ENCODE results near the gene HAO2.
"Not testable (repeated sequence)": the region's sequence is repeated elsewhere in the genome, so short reads cannot be mapped to it uniquely, and the experiment has no call there.

HAO2 gene

DNA sequence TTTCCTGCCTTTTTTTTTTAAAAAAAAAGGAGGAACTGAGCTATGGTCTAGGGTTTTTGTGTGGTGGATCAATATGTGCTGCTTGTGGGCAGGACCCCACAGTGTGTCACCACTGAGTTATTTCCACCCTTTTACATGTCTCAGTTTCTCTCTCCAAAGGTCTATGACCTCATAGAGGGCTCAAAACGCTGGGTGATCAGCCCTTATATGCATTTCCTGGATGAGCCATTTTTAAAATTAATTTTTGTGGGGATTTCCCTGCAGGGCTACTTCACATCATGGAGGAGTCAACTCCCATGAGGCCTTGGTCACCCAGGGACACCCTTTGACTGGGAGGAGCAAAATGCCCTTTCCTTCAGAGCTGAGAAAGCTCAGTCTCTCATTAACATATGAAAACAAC, 20.7 kb upstream of the HAO2 start:
- peak; percentile 30 for DNase-seq

DNA sequence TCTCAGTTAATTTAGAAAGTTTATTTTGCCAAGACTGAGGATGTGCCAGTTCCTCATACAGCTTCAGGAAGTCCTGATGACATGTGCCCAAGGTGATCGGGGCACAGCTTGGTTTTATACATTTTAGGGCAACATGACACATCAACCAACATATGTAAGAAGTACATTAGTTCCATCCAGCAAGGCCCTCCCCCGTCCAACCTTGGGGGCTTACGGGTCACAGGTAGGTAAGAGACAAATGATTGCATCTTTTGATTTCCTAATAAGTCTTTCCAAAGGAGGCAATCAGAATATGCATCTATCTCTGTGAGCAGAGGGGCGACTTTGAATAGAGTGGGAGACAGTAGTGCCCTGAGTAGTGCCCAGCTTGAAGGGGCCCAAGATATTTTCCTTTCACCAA, 19.6 kb upstream of the HAO2 start:
- DNase-seq: no peak

DNA sequence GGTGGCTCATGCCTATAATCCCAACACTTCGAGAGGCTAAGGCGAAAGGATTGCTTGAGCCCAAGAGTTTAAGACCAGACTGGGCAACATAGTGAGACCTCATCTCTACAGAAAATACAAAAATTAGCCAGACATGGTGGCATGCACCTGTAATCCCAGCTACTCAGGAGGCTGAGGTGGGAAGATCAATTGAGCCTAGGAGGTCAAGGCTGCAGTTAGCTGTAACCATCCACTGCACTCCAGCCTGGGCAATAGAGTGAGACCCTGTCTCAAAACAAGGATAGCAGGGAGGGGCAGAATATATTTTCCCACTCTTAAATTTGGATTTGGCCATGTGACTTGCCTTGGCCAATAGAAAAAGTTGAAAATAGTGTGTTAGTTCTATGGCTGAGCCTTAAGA, 17.7 kb upstream of the HAO2 start:
- DNase-seq: not testable (repeated sequence)

DNA sequence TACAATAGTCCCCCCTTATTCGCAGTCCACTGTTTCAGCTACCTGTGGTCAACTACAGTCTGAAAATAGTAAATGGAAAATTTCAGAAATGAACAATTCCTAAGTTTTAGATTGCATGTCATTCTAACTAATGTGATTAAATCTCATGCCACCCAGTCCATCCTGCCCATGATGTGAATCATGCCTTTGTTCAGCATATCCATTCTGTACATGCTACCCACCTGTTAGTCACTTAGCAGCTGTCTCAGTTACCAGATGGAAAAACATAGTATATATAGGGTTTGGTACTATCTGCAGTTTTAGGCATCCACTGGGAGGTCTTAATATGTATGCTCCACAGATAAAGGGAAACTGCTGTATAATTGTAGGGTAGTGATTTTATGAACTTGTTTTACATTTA, 16.6 kb upstream of the HAO2 start:
- no peak for DNase-seq

DNA sequence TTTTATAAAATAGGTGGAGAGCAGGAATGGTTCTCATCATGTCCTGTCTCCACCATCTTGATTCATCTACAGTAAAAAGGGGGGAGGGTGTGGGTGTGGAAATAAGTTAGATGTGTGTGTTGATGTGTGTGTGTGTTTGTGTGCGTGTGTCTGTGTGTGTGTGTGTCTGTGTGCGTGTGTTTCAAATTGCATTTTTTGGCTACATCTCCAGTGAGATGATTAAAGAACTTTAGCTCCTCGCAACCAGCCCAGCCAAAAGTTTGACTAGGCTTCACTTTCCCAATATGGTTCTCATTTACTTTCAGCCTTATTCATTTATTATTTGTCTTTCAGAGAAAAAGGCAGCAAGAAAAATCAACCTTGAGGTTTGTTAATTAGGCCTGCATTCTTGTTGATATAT, 14.7 kb upstream of the HAO2 start:
- no peak for DNase-seq

DNA sequence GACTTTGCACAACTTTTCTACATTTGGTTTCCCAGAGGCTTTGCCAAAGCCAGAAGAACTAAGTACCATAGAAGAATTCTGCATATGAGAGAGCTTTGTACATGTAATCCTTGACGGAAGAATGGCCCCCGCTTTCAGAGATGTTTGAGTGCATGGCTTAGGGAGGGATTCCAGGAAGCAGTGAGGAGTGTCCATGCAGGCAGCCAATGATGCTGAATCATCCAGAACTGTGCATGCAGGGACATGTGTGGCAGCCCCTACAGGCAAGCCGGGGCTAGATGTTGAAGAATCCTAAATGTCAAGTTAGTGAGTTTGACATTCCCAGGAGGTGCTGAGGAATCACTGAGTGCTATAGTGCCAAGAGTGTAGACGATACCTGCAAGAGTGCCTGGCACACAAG, 9.9 kb upstream of the HAO2 start:
- no peak for DNase-seq

DNA sequence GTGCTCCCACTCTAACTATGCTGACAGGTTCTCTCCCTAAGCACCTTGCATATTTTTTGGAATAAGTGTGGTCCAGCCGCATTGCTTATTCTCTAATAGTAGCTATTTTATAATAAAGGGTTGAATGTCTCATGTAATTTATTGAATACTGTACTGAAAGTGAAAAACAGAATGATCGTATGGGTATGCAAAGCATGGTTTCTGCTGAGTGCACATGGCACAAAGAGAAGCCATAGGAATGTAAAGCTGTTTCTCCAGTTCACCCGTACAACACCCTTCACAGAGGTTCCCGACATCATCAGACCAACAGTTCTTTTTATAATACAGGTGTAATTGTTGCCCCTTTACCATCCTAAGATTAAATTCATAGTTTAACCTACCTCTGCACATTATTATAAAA, 8.9 kb upstream of the HAO2 start:
- no peak for DNase-seq

DNA sequence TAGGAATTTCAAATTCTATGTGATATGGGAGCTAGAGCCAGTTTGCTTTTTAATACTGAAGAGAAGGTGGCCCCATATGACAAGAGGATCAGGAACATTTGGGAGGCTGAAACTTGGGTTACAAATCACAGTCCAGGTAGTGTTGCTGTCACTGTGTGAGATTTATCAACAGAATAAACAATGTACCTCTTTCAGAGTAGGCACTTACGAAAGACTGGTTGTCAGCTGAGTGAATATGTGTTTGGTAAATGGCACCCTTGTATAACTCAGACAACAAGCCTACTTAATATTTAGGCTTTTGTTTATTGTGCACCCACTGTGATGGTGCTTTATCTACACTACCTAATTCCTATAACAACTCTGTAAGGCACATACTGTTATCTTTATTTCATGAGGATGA, 7.4 kb upstream of the HAO2 start:
- DNase-seq: no peak

DNA sequence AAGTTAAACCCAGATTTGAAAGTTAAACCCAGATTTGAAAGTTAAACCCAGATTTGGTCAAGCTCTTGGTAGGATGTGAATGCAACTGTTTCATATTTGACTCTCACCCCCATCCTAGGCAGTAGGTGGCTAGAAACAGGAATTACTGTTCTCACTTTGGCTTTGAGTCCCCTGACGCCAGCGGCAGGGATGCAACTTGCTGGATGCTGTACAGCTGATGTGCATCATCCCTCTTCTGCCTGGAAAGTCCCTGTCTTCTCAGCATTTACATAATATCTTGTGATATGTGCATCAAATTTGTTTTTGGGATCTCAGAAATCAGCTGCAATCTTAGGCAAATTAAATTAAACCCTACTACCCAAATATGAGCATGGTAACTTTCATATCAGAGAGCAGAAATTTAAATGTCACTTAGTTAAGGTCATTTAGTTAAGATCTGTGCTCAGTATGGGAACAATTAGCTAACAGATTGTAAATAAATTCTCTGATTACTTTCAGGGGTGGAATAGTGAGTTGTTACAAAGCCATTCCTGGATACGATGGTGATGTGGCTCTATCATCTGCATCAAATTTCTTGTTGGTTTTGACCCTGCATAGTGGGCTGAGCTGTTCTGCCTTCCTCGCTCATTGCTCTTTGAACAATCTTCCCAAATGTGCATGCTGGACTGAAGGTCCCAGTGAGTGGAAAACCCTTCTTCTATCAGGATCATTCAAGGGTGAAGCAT, 6.8 kb upstream of the HAO2 start:
- no peak for DNase-seq

DNA sequence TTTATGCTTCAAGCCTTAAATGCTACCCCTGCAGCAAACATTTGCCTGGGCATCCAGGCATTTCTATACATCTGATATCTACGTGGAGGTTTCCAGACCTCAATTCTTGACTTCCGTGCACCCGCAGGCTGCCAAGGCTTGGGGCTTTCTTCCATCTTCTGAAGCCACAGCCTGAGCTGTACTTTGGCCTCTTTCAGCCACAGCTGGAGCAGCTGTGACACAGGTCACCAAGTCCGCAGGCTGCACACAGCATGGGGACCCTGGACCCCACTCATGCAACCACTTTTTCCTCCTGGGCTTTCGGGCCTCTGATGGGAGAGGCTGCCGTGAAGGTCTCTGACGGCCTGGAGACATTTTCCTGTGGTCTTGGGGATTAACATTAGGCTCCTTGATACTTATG, 5.4 kb upstream of the HAO2 start:
- no peak for DNase-seq

DNA sequence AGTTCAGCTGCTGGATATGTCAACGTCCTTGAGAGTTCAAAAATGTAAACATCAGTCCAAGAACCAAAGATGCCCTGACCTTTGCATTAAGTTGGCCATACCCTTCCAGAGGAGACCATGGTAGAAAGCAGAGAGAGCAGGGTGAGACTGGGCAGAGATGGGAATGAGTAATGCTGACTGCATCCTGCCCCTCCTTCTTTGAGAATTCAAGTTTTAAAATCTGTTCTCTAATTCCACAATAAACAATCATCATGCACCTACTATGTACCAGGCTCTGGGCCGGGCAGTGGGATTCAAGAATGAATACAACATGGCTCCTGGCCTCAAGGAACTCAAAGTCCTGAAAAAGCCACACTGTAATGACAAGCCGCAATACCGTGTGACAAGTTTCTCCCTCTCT, 3.9 kb upstream of the HAO2 start:
- DNase-seq: no peak

DNA sequence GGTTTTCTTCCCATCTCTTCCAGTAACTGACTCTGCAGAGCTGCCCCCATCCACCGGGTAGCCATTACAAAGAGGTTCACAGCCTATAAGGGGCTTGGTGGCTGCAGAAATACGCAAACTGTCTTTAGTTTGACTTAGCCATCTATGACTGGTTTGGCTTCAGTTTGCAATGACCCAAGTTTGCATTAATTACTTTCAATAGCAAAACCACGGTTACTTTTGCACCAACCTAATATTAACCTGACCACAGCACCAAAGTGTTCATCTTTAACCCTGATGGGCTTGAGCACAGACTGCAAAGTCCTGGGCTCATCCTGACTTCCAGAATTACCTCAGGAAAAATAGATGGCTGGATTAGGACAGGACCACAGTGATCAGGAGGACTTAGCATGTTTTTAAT, 2.2 kb upstream of the HAO2 start:
- DNase-seq: no peak

DNA sequence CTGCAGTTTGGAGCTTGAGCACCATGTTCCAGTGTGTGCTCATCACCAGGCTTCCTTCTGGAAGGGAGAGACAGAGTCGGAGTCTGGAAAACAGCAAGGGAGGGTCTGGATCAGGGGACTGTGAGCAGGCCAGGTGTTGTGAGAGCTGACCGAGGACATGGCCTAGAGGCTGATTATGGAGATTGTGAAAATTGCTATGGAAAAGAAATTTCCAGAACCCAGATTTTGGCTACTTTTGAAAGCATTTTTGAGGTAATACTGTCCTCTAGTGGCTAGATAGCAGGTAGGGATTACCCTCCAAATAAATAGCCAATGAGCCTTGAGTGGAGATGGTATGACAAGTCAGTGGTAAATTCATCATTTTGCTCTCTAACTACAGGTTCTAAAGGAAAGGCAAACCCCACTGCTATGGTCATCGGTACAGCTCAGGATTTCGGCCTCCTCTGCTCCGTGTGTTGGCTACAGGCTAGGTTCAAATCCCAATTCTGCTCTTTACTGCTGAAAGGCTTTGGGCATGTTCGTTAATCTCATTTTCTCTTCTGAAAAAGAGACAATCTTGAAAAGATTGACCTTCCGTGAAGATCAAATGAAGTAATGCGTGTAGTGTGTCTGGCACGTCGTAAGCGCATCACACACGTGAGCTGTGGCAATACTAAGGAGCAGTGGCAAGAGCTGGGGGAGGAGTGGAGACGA, 1.0 kb upstream of the HAO2 start:
- peak; percentile 7 for DNase-seq

DNA sequence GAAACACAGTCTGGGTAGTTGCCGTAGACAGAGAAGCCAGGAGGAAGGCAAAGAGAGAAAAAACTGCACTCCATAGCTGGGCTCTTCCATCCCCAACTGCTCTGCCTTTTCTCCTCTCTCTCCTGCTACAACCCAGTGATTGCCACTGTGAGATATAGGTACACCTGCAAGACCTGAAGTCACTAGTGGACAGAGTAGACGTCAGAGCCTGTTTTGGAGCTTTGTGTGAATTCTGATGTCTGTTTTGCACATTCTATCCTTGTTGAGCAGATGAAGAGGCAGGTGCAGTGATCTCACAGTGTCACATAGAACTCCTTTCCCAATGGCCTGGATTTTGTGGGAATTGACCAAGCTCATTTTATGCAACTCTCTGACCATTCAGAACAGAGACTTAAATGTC, 2.2 kb downstream of the HAO2 start:
- DNase-seq: no peak

DNA sequence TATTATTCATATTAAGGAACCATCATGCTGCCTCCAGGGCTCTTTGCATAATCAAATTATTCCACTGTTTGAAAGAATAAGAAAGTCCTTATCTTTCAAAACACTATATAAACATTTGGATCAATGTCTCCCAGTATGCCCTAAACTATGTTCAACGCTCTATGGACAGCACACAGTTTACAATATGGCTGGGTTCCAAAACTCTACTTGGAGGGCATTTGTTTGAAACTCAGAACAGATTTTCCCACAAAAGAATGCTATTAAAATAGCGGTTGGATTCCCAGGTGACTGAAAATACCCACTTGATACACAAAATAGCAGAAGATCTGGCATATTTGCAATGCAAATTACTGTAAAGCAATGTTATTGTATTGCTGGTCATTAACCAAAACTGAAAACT, 3.2 kb downstream of the HAO2 start:
- no peak for DNase-seq

DNA sequence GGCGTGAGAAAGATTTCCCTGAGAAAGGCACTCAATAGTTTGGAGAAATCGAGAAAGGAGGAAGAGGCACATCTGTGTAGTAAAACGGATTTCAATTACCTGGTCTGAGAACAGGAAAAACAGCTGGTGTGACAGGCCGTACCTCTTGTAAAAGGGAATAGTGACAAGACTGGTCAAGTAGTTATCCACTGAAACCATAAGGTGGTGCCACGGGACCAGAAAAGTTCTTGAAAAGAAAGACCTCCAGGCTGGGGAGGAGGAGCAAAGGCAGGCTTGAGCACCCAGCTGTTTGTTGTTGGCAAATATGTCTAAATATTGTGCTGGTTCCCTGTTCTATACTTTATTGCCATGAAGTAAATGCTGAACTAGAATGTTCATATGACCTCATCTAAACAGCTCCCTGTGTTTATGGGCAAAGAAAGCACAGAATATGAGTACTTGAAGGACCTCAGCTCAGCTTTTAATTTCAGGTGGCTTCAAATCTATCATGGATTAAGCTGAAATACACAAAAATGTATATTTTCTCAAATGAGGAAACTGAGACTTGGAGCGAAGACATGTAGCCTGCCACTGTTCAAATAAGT, 4.0 kb downstream of the HAO2 start:
- no peak for DNase-seq

DNA sequence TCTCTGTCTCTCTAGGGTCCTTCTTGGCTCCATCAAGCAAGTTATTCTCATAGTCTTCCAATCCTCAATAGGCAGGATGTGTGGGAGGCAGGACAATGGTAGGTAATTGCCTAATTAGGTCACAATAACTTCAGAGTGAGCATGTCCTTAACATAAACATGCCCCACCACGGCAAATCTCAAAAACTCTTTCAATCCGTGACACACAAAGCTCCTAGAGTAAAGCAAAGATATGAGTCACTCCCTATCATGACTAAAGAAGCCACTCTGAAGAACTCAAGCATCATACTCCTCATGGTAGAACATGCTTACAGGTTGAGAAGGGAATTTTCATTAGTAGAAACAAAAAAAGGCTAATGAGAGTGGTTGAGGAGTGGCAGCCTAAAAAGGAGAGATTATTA, 4.9 kb downstream of the HAO2 start:
- DNase-seq: no peak

DNA sequence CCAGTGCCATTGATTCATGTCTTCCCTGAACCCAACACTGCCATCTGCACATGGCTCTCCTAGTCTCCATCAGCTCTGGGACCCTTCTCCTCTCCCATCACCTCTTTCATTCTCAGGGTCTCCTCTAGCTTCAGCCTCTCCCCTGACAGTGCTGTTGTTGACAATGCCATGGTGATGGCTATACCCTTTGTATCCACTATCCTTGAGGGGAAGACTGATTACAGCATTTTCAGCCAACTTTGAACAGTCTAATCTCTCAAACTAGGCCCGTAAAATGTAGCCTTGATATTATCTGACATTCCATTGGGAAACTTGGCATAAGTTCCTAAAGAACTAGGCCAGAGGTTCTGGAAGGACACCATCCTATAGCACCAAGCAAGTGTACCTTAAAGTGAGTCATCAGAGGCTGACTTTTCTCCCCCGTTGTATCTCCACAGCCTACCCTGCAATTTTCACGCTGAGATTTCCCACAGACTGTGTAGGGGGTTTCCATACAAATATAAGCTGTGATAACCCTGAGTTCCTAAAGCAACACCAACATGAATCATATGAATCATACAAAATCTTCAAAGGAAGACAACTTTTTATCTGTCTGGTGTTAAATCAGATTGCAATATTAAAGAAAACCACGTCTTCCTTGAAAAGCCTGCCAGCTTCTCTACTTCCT, 5.8 kb downstream of the HAO2 start:
- DNase-seq: no peak

DNA sequence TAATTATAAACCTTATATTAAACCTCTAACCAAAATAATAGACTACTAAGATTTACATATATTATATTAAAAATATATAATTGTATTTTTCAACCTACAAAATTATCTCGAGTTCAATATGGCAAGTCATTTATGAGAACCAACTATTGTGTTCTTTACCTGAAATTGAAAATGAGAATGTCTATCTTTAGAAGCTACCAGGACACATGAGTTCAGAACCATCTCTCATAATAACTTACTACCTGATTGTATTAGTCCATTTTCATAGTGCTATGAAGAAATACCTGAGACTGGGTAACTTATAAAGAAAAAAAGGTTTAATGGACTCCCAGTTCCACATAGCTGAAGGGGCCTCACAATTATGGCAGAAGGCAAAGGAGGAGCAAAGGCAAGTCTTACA, 6.8 kb downstream of the HAO2 start:
- DNase-seq: no peak

DNA sequence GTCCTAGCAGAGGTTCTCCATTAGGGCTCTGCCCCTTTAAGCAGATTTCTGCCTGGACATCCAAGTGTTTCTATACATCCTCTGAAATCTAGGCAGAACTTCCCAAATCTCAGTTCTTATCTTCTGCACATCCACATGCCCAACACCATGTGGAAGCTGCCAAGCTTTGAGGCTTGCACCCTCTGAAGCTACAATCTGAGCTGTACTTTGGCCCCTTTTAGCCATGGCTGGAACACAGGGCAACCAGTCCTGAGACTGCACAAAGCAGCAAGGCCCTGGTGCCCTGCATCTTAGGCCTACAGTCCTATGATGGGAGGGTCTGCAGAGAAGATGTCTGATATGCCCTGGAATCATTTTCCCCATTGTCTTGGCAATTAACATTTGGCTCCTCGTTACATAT, 8.0 kb downstream of the HAO2 start:
- no peak for DNase-seq

DNA sequence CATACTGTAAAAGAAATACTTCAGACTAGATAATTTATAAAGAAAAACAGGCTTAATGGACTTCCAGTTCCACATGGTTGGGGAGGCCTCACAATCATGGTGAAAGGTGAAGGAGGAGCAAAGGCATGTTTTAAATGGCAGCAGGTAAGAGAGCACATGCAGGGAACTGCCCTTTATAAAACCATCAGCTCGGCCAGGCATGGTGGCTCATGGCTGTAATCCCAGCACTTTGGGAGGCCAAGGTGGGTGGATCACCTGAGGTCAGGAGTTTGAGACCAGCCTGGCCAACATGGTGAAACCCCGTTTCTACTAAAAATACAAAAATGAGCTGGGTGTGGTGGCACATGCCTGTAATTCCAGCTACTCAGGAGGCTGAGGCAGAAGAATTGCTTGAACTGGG, 9.0 kb downstream of the HAO2 start:
- DNase-seq: not testable (repeated sequence)

DNA sequence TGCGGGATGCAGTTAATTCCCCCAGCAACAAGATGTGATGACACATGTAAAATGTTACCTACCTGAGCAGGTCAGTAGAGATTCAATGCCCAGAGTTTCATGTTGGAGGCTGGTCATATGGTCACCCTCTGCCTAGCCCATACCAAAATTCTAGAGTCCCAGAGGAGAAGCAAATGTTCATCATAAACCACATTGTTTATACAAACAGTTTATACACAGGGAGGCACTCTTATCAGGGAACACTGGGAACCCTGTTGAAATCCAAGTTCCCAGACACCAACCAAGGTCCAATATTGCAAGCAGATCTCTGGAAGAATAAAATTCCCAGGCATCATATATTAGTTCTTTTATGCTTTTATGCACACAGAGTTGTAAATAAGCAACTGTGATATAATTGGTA, 10.5 kb downstream of the HAO2 start:
- no peak for DNase-seq

DNA sequence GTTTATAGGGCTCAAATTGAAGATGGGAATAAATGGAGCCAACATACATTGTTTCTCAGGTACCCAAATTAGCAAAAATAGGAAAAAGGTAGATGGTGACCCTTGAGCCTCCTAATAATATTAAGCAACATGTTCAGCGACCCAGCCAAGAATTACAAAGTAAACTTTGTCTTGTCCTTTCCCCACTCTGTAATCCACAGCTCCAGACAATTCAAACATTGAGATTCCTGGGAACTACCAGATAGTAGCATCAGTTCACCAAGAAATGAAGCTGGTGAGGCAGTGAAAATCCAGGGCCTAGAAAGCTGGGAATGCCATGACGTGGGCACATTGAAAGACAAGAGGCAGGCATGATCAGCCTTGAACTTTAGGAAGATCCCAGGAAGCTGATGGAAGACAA, 11.7 kb downstream of the HAO2 start:
- no peak for DNase-seq

Measured in activated CD4-positive, alpha-beta T cell treated with anti-CD3 and anti-CD28 coated beads, Interleukin-10, Interleukin-2, amounts not matched to agents 100 ng/mL and 50 ng/mL, durations not matched to agents 16 hours and 8 hours (primary cell).